IMR-90 (cell line): ENCODE data around the gene CPA4. TPM values are rescaled to one million over a fixed set of nuclear protein-coding genes. Genes with fewer than 3 reads are reported as not detected.

ENCODE experiments used
- ATAC-seq: fragments of 200-7000 bp; cut with Tn5 transposase; 2 replicates; pipeline ENCODE4 v1.9.1; 2020; ENCODE audit warnings: low read depth, mild to moderate bottlenecking, moderate library complexity
- BruUV-seq: library from RNA; stranded (reverse); fragments of 400-500 nt; replicated peaks from 2 replicates; lab custom pipeline; 2021; lab: Mats Ljungman, UMichigan
- CTCF ChIA-PET: fragments of 300-600 bp; formaldehyde crosslinking; extraction: SDS; loops from one replicate; lab custom pipeline; 2021; ENCODE audit warnings: antibody characterized with exemption; lab: Yijun Ruan, JAX
- POLR2A ChIA-PET: fragments of 300-600 bp; sonication (Branson Sonifier 250); formaldehyde crosslinking; loops from one replicate; lab custom pipeline; 2022; ENCODE audit warnings: antibody characterized with exemption; ENCODE audit not compliant: unreplicated experiment; lab: Charles Lee
- DNase-seq: peaks from one replicate; pipeline ENCODE4 v3.0.0; 2013
- H2AFZ ChIP-seq: replicated peaks from 2 replicates; pipeline ENCODE3; 2013; ENCODE audit warnings: low read length, mild to moderate bottlenecking; ENCODE audit not compliant: poor library complexity
- H2AK5ac ChIP-seq: 2 replicates; pipeline ENCODE4 v1.6.1; 2013; ENCODE audit warnings: low read depth, low read length, inconsistent platforms
- H2AK9ac ChIP-seq: replicated peaks from 2 replicates; pipeline ENCODE3; 2013; ENCODE audit warnings: mild to moderate bottlenecking, low read depth, low read length, moderate library complexity; ENCODE audit not compliant: poor library complexity
- H2BK120ac ChIP-seq: 2 replicates; pipeline ENCODE4 v1.6.1; 2013; ENCODE audit warnings: low read depth, low read length, inconsistent platforms
- H2BK15ac ChIP-seq: 3 replicates; pipeline ENCODE4 v1.6.1; 2013; ENCODE audit warnings: low read depth, low read length, inconsistent platforms
- H2BK20ac ChIP-seq: 2 replicates; pipeline ENCODE4 v1.6.1; 2013; ENCODE audit warnings: low read depth, mild to moderate bottlenecking, inconsistent platforms, low read length, moderate library complexity
- H2BK5ac ChIP-seq: 2 replicates; pipeline ENCODE4 v1.6.1; 2013; ENCODE audit warnings: mild to moderate bottlenecking, low read depth, low read length, inconsistent platforms; ENCODE audit not compliant: poor library complexity, severe bottlenecking
- H3K14ac ChIP-seq: replicated peaks from 2 replicates; pipeline ENCODE4 v1.6.1; 2013; ENCODE audit warnings: low read depth, low read length, inconsistent platforms
- H3K18ac ChIP-seq: 2 replicates; pipeline ENCODE4 v1.6.1; 2013; ENCODE audit warnings: low read depth, low read length, control low read depth
- H3K23ac ChIP-seq: 2 replicates; pipeline ENCODE4 v1.6.1; 2013; ENCODE audit warnings: low read depth, low read length, inconsistent platforms
- H3K27ac ChIP-seq: 2 replicates; pipeline ENCODE4 v1.5.1; 2013; ENCODE audit warnings: mild to moderate bottlenecking, control low read depth, low read length; ENCODE audit not compliant: insufficient read depth
- H3K27me3 ChIP-seq: 2 replicates; pipeline ENCODE4 v1.6.1; 2013; ENCODE audit warnings: low read length; ENCODE audit not compliant: control insufficient read depth, insufficient read depth
- H3K36me3 ChIP-seq: 2 replicates; pipeline ENCODE4 v1.6.1; 2013; ENCODE audit warnings: low read length, mixed read lengths; ENCODE audit not compliant: control insufficient read depth, insufficient read depth
- H3K4ac ChIP-seq: 2 replicates; pipeline ENCODE4 v1.6.1; 2013; ENCODE audit warnings: low read depth, low read length, inconsistent platforms
- H3K4me1 ChIP-seq: 2 replicates; pipeline ENCODE4 v1.6.1; 2013; ENCODE audit warnings: low read length, mixed read lengths; ENCODE audit not compliant: control insufficient read depth, insufficient read depth
- H3K4me2 ChIP-seq: 2 replicates; pipeline ENCODE4 v1.6.1; 2013; ENCODE audit warnings: low read depth, mild to moderate bottlenecking, control low read depth, low read length, moderate library complexity
- H3K4me3 ChIP-seq: 2 replicates; pipeline ENCODE4 v1.5.1; 2013; ENCODE audit warnings: low read depth, mild to moderate bottlenecking, control low read depth, low read length, moderate library complexity; ENCODE audit not compliant: insufficient read depth
- H3K56ac ChIP-seq: 2 replicates; pipeline ENCODE4 v1.6.1; 2013; ENCODE audit warnings: low read length, inconsistent platforms; ENCODE audit not compliant: insufficient read depth; ENCODE audit errors: extremely low read depth
- H3K79me1 ChIP-seq, 2 experiments: 2 replicates each; pipeline ENCODE4 v1.6.1; 2013; ENCODE audit warnings: low read length in 2 of 2, inconsistent platforms in 1 of 2, low read depth in 1 of 2
- H3K9ac ChIP-seq: 2 replicates; pipeline ENCODE4 v1.6.1; 2013; ENCODE audit warnings: low read depth, low read length, control low read depth
- H3K9me1 ChIP-seq: 2 replicates; pipeline ENCODE4 v1.6.1; 2013; ENCODE audit warnings: low read length, inconsistent platforms; ENCODE audit not compliant: insufficient read depth
- H3K9me3 ChIP-seq: 2 replicates; pipeline ENCODE4 v1.6.1; 2013; ENCODE audit warnings: low read length; ENCODE audit not compliant: control insufficient read depth, insufficient read depth
- H4K20me1 ChIP-seq: 2 replicates; pipeline ENCODE4 v1.6.1; 2013; ENCODE audit warnings: low read length, inconsistent platforms; ENCODE audit not compliant: insufficient read depth
- H4K5ac ChIP-seq: 2 replicates; pipeline ENCODE4 v1.6.1; 2013; ENCODE audit warnings: mild to moderate bottlenecking, low read depth, low read length, control low read depth
- H4K8ac ChIP-seq, 2 experiments: 2 replicates each; pipeline ENCODE4 v1.6.1; 2013; ENCODE audit warnings: low read depth in 2 of 2, low read length in 2 of 2, control low read depth in 1 of 2, inconsistent platforms in 1 of 2
- H4K91ac ChIP-seq: 2 replicates; pipeline ENCODE4 v1.6.1; 2013; ENCODE audit warnings: low read depth, low read length, inconsistent platforms; ENCODE audit not compliant: insufficient read depth
- BHLHE40 ChIP-seq: fragments of 150-350 bp; IDR thresholded peaks from 2 replicates; pipeline ENCODE4 v1.6.1; 2016; ENCODE audit warnings: mild to moderate bottlenecking, low read depth, low read length
- FOS ChIP-seq: fragments of 150-350 bp; IDR thresholded peaks from 2 replicates; pipeline ENCODE4 v1.6.1; 2016; ENCODE audit warnings: low read depth, low read length
- MAFK ChIP-seq: IDR thresholded peaks from 2 replicates; pipeline ENCODE4 v1.6.1; 2012; ENCODE audit warnings: low read depth, low read length, improper control_type of control experiment
- MAZ ChIP-seq: IDR thresholded peaks from 2 replicates; pipeline ENCODE4 v1.6.1; 2012; ENCODE audit warnings: low read depth, mild to moderate bottlenecking, low read length, improper control_type of control experiment, moderate library complexity, borderline replicate concordance
- MXI1 ChIP-seq: IDR thresholded peaks from 2 replicates; pipeline ENCODE4 v1.6.1; 2012; ENCODE audit warnings: low read depth, mild to moderate bottlenecking, low read length, moderate library complexity, borderline replicate concordance
- NFE2L2 ChIP-seq: fragments of 150-350 bp; IDR thresholded peaks from 2 replicates; pipeline ENCODE4 v1.6.1; 2016; ENCODE audit warnings: low read depth, mild to moderate bottlenecking, low read length
- POLR2A ChIP-seq: IDR thresholded peaks from 2 replicates; pipeline ENCODE4 v1.6.1; 2012; ENCODE audit warnings: mild to moderate bottlenecking, low read depth, low read length
- RCOR1 ChIP-seq: IDR thresholded peaks from 2 replicates; pipeline ENCODE4 v1.6.1; 2012; ENCODE audit warnings: mild to moderate bottlenecking, low read length, improper control_type of control experiment; ENCODE audit not compliant: insufficient replicate concordance
- RFX5 ChIP-seq: IDR thresholded peaks from 2 replicates; pipeline ENCODE4 v1.8.0; 2012; ENCODE audit warnings: low read depth, mild to moderate bottlenecking, low read length, moderate library complexity
- SMC3 ChIP-seq: fragments of 150-350 bp; IDR thresholded peaks from 2 replicates; pipeline ENCODE4 v1.6.1; 2016; ENCODE audit warnings: low read depth, mild to moderate bottlenecking, antibody characterized with exemption, low read length, moderate library complexity
- WGBS, 2 experiments: methylation state at CpG; one replicate each; pipeline versions ENCODE4 v1.1.5 to v1.1.7; 2013; ENCODE audit warnings: missing lambda C conversion rate in 2 of 2; ENCODE audit not compliant: insufficient read length in 1 of 2; ENCODE audit errors: extremely low coverage in 2 of 2; 5-methylcytosine and 5-hydroxymethylcytosine counted together
- dilution Hi-C: fragments of 300-500 bp; cut with HindIII; formaldehyde crosslinking; loops from one replicate; pipeline ENCODE4 v1.14.3; 2018; ENCODE audit warnings: low sequenced_read_pairs; ENCODE audit not compliant: unreplicated experiment
- in situ Hi-C: fragments of 300-500 bp; cut with MboI; formaldehyde crosslinking; loops from 3 replicates; pipeline ENCODE4 v1.14.3; 2019; ENCODE audit warnings: low sequenced_read_pairs, inconsistent platforms, mixed read lengths
- intact Hi-C: fragments of 100-400 bp; cut with micrococcal nuclease; formaldehyde crosslinking; loops from 2 replicates; pipeline ENCODE4 v1.10.0; 2022
- polyA plus RNA-seq, 3 experiments: library from polyadenylated mRNA; depleted of rRNA; stranded (reverse); fragments of >200 nt; gene quantifications; 2 replicates each; pipeline ENCODE4 v1.2.3, GENCODE V29; 2012; ENCODE audit warnings: low replicate concordance in 1 of 3
- total RNA-seq: library from RNA; depleted of rRNA; stranded (reverse); fragments of >200 nt; gene quantifications from 2 replicates; pipeline ENCODE4 v1.2.3, GENCODE V29; 2012
- TF ChIP-seq, protein P1 (sequence below): fragments of 150-350 bp; IDR thresholded peaks from 2 replicates; pipeline ENCODE4 v1.6.1; 2016; ENCODE audit warnings: low read depth, mild to moderate bottlenecking, low read length, moderate library complexity, borderline replicate concordance
- TF ChIP-seq, protein P2 (sequence below): fragments of 150-350 bp; IDR thresholded peaks from 2 replicates; pipeline ENCODE4 v1.6.1; 2017; ENCODE audit warnings: mild to moderate bottlenecking, antibody characterized with exemption, low read length, low read depth

Gene CPA4
- total and polyA plus RNA-seq, 2 of the 4 experiments (the other 2 are of a cell fraction) = 316 to 365 TPM

DNA sequence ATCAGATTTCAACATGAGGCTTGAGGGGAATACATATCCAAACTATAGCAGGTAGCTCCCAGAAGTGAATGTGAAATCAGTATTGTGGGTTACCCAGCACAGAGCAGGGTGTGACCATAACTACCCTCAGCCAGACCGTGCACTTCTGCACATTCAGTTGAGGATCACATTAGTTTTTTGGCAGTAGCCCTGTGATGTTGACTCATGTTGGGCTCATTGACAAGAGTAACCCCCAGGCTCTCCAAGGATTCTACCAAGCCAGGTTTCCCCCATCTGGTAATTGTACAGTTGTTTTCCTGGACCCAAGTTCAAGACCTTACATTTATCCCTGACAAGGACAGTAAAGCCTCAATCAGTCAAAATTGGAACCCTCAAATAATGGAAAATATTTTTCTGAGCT lies 11.7 kb upstream of the CPA4 start:
- Histone ChIP-seq H4K20me1 (no peaks in the 10 kb centered on the region), H3K79me1 (no peaks in the 10 kb centered on the region), H3K56ac (no peak overlapping the region), H3K18ac (no peak overlapping the region), H2AK5ac (no peak overlapping the region), H2BK5ac (no peak overlapping the region), H3K36me3 (no peaks in the 10 kb centered on the region), H3K4me3 (no peak overlapping the region), H3K4me2 (no peak overlapping the region), H2AK9ac (peak overlapping the region; percentile 51), H2AFZ (peak overlapping the region; percentile 10), H2BK20ac (peak overlapping the region; percentile 7; the same call in 1 of the 2 replicates), H4K5ac (no peak overlapping the region), H3K14ac (no peak overlapping the region), H2BK120ac (no peak overlapping the region), H3K9me3 (no peaks in the 10 kb centered on the region), H3K4ac (no peak overlapping the region), H2BK15ac (no peak overlapping the region), H3K27ac (no peak overlapping the region), H3K9me1 (no peaks in the 10 kb centered on the region), H4K91ac (0 out of 2 replicates have a peak overlapping the region, but pooled peaks have one; percentile 7), H3K27me3 (no peaks in the 10 kb centered on the region), H3K9ac (no peak overlapping the region), H4K8ac (no peak overlapping the region), H3K4me1 (peaks cover 6% of the 10 kb centered on the region), H3K23ac (no peak overlapping the region)
- ChIA-PET CTCF (interaction anchor here (0.6 kb wide), 1 partner anchor 189 kb away, joined by 3 read pairs; no protein-coding TSS in a partner anchor), POLR2A (no interaction called here)
- TF ChIP-seq RFX5 = no peak
- TF ChIP-seq SMC3 = no peak
- TF ChIP-seq POLR2A = no peak
- no peak for TF ChIP-seq NFE2L2
- no peak for TF ChIP-seq FOS
- no peak for TF ChIP-seq RCOR1
- TF ChIP-seq, protein P1, sequence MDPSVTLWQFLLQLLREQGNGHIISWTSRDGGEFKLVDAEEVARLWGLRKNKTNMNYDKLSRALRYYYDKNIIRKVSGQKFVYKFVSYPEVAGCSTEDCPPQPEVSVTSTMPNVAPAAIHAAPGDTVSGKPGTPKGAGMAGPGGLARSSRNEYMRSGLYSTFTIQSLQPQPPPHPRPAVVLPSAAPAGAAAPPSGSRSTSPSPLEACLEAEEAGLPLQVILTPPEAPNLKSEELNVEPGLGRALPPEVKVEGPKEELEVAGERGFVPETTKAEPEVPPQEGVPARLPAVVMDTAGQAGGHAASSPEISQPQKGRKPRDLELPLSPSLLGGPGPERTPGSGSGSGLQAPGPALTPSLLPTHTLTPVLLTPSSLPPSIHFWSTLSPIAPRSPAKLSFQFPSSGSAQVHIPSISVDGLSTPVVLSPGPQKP = no peak
- TF ChIP-seq, protein P2, sequence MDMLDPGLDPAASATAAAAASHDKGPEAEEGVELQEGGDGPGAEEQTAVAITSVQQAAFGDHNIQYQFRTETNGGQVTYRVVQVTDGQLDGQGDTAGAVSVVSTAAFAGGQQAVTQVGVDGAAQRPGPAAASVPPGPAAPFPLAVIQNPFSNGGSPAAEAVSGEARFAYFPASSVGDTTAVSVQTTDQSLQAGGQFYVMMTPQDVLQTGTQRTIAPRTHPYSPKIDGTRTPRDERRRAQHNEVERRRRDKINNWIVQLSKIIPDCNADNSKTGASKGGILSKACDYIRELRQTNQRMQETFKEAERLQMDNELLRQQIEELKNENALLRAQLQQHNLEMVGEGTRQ = no peak
- no peak for TF ChIP-seq MXI1
- TF ChIP-seq MAZ = no peak
- TF ChIP-seq MAFK = no peak
- TF ChIP-seq BHLHE40 = no peak
- dilution Hi-C loops (no loop called here), intact Hi-C loops (no loop called here), in situ Hi-C loops (no loop called here)
- WGBS, 2 experiments = no CpG with 5 or more reads among the region's 1 CpG
- ATAC-seq (peak; percentile 34; the same call in 1 of the 2 replicates), DNase-seq (peak; percentile 72)
- BruUV-seq = no TSS peak
